Left lung (tissue), 10 donors: ENCODE results near the gene DHX9. TPM values are rescaled to one million over a fixed set of nuclear protein-coding genes. Genes with fewer than 3 reads are reported as not detected.

Source experiments
- ATAC-seq: fragments of 200-7000 bp; cut with Tn5 transposase; one replicate; pipeline ENCODE4 v1.9.1; 2020; ENCODE audit warnings: moderate library complexity
- DNase-seq, 4 donors: peaks; one replicate each; pipeline ENCODE4 v3.0.0-alpha.2; 2013 to 2020
- H3K27ac ChIP-seq, 2 donors: fragments of 200-600 bp; sonication (generic) in 1 of 2; one replicate each; pipeline versions ENCODE4 v1.5.0 to v1.8.0; 2020 to 2021
- H3K27me3 ChIP-seq, 2 donors: fragments of 200-600 bp; sonication (generic) in 1 of 2; one replicate each; pipeline versions ENCODE4 v1.5.0 to v1.8.0; 2020 to 2021
- H3K36me3 ChIP-seq, 2 donors: fragments of 200-600 bp; sonication (generic) in 1 of 2; one replicate each; pipeline versions ENCODE4 v1.5.0 to v1.8.0; 2020 to 2021
- H3K4me1 ChIP-seq, 2 donors: fragments of 200-600 bp; one replicate each; pipeline ENCODE4 v1.8.0; 2021
- H3K4me3 ChIP-seq, 2 donors: fragments of 200-600 bp; sonication (generic) in 1 of 2; one replicate each; pipeline versions ENCODE4 v1.5.0 to v1.8.0; 2020 to 2021; ENCODE audit warnings: mild to moderate bottlenecking in 1 of 2
- H3K9me3 ChIP-seq, 2 donors: fragments of 200-600 bp; sonication (generic) in 1 of 2; one replicate each; pipeline versions ENCODE4 v1.5.0 to v1.8.0; 2020 to 2021
- CTCF ChIP-seq, 2 donors: fragments of 200-600 bp; sonication (generic) in 1 of 2; IDR thresholded peaks; one replicate each; pipeline versions ENCODE4 v1.5.0 to v1.8.0; 2021; ENCODE audit warnings: antibody characterized with exemption in 2 of 2
- intact Hi-C, 2 donors: fragments of 100-400 bp; cut with DNase I; formaldehyde crosslinking; loops; one replicate each; pipeline versions ENCODE4 v1.11.2 to v1.14.2; 2022
- polyA plus RNA-seq, 6 donors: library from polyadenylated mRNA; unstranded; fragments of 120-200 nt; gene quantifications; one replicate each; pipeline ENCODE4 v1.2.1, GENCODE V29; 2013; ENCODE audit not compliant: insufficient read length in 6 of 6
- total RNA-seq, 2 donors: library from RNA; stranded (reverse); fragmentation: NEBNext Ultra II Directional; extraction: Animal tissue kit (Norgen Biotek cat#: 25700); gene quantifications; one replicate each; pipeline ENCODE4 v1.2.1, GENCODE V29; 2021
- donor health status: DM: no; HTN: yes; CAD: no.
- donor health status: DM: no; HTN: no; CAD: no.

Gene DHX9
- total and polyA plus RNA-seq, 8 donors: 109 to 269 (median 242) TPM

- Histone ChIP-seq H3K27ac (no peak overlapping the region), H3K9me3 (no peaks in the 10 kb centered on the region), H3K4me3 (no peak overlapping the region), H3K36me3 (peaks cover 5 to 100% of the 10 kb centered on the region in 2 donors), H3K4me1 (no peaks in the 10 kb centered on the region), H3K27me3 (no peaks in the 10 kb centered on the region)
- no peak for ATAC-seq
- no peak for DNase-seq
- no peak for TF ChIP-seq CTCF (IDR thresholded peaks at IDR 0.05)
- intact Hi-C loops: no loop called here
Observed at GRCh38 chr1:182863940-182864339, 24.8 kb downstream of the DHX9 start.

GRCh38 chr1:182867861-182868260 lies 28.7 kb downstream of the DHX9 start:
- no peaks in the 10 kb centered on the region for H3K27me3 ChIP-seq
- intact Hi-C loops: no loop called here
- no peak for DNase-seq
- no peaks in the 10 kb centered on the region for H3K9me3 ChIP-seq
- H3K36me3 ChIP-seq: peaks cover 0 to 100% of the 10 kb centered on the region in 2 donors
- TF ChIP-seq CTCF (IDR thresholded peaks at IDR 0.05): no peak
- H3K4me1 ChIP-seq: no peaks in the 10 kb centered on the region
- no peak for ATAC-seq
- H3K27ac ChIP-seq: no peak overlapping the region
- no peak overlapping the region for H3K4me3 ChIP-seq

- Histone ChIP-seq H3K4me3 (no peak overlapping the region), H3K27me3 (no peaks in the 10 kb centered on the region), H3K36me3 (peaks cover 0 to 100% of the 10 kb centered on the region in 2 donors), H3K4me1 (no peaks in the 10 kb centered on the region), H3K27ac (no peak overlapping the region), H3K9me3 (no peaks in the 10 kb centered on the region)
- DNase-seq (peak in 1 of 4 donors; percentile 10), ATAC-seq (peak; percentile 47)
- TF ChIP-seq CTCF (IDR thresholded peaks at IDR 0.05): no peak
- intact Hi-C loops: no loop called here
Observed at GRCh38 chr1:182869241-182869666, 30.1 kb downstream of the DHX9 start.

- Histone ChIP-seq H3K4me3 (no peak overlapping the region), H3K9me3 (no peaks in the 10 kb centered on the region), H3K27me3 (no peaks in the 10 kb centered on the region), H3K27ac (no peak overlapping the region), H3K4me1 (no peaks in the 10 kb centered on the region), H3K36me3 (peaks cover under 1 to 100% of the 10 kb centered on the region in 2 donors)
- no peak for TF ChIP-seq CTCF (IDR thresholded peaks at IDR 0.05)
- ATAC-seq (no peak), DNase-seq (no peak)
- intact Hi-C loops: no loop called here
Observed at GRCh38 chr1:182872881-182873280, 33.7 kb downstream of the DHX9 start.

- TF ChIP-seq CTCF (IDR thresholded peaks at IDR 0.05): no peak
- Histone ChIP-seq H3K9me3 (no peaks in the 10 kb centered on the region), H3K36me3 (peaks cover 4 to 100% of the 10 kb centered on the region in 2 donors), H3K27me3 (no peaks in the 10 kb centered on the region), H3K4me1 (no peaks in the 10 kb centered on the region), H3K27ac (no peak overlapping the region), H3K4me3 (no peak overlapping the region)
- no peak for ATAC-seq
- DNase-seq: no peak
- intact Hi-C loops: no loop called here
Observed at GRCh38 chr1:182875889-182876288, 36.7 kb downstream of the DHX9 start.
